GM18520 (cell line): ENCODE data around the gene RAMP1.

Source experiments
- ATAC-seq: cut with Tn5 transposase; IDR thresholded peaks from one replicate; pipeline ENCODE4 v1.9.1; 2021; ENCODE audit not compliant: unreplicated experiment

RAMP1 gene

GRCh38 chr2:237894396-237894979, 35.1 kb downstream of the RAMP1 start:
- ATAC-seq, result no peak

- no peak for ATAC-seq
Observed at GRCh38 chr2:237894986-237895543, 35.6 kb downstream of the RAMP1 start.

- no peak for ATAC-seq
Observed at GRCh38 chr2:237895544-237896506, 36.4 kb downstream of the RAMP1 start.

- no peak for ATAC-seq
Observed at GRCh38 chr2:237896507-237896892, 37.1 kb downstream of the RAMP1 start.

- no peak for ATAC-seq
Observed at GRCh38 chr2:237896956-237897355, 37.5 kb downstream of the RAMP1 start.

- no peak for ATAC-seq
Observed at GRCh38 chr2:237898057-237898414, 38.6 kb downstream of the RAMP1 start.

GRCh38 chr2:237900891-237901831, 41.7 kb downstream of the RAMP1 start:
- no peak for ATAC-seq

- no peak for ATAC-seq
Observed at GRCh38 chr2:237901932-237902850, 42.8 kb downstream of the RAMP1 start.

- no peak for ATAC-seq
Observed at GRCh38 chr2:237904831-237905599, 45.6 kb downstream of the RAMP1 start.

GRCh38 chr2:237907144-237907543, 47.7 kb downstream of the RAMP1 start:
- ATAC-seq, result no peak

GRCh38 chr2:237909075-237909695, 49.8 kb downstream of the RAMP1 start:
- ATAC-seq, result no peak

- no peak for ATAC-seq
Observed at GRCh38 chr2:237909801-237910475, 50.5 kb downstream of the RAMP1 start.

GRCh38 chr2:237910576-237911362, 51.3 kb downstream of the RAMP1 start:
- ATAC-seq, result no peak

- no peak for ATAC-seq
Observed at GRCh38 chr2:237911363-237912017, 52.1 kb downstream of the RAMP1 start.

- no peak for ATAC-seq
Observed at GRCh38 chr2:237912271-237913192, 53.1 kb downstream of the RAMP1 start.
